Effector memory CD8-positive, alpha-beta T cell (primary cell): ENCODE measurements around the gene UGT1A7.

Experiments used
- ATAC-seq: fragments of 150-1000 bp; cut with Tn5 transposase; replicated peaks from 2 replicates; pipeline ENCODE4 v1.10.0; 2021; ENCODE audit warnings: mild to moderate bottlenecking, moderate library complexity
- DNase-seq, 3 experiments: peaks; one replicate each; pipeline ENCODE4 v3.0.0; 2021
- H3K27ac Mint-ChIP-seq, 2 donors: one replicate each; pipeline ENCODE4 v1.8.0; 2022; ENCODE audit warnings: mild to moderate bottlenecking in 2 of 2, mixed read lengths in 2 of 2, moderate library complexity in 2 of 2
- H3K27me3 Mint-ChIP-seq, 2 donors: one replicate each; pipeline ENCODE4 v1.8.0; 2022; ENCODE audit warnings: mixed read lengths in 2 of 2
- H3K36me3 Mint-ChIP-seq: one replicate; pipeline ENCODE4 v1.8.0; 2022; ENCODE audit warnings: mild to moderate bottlenecking, moderate library complexity, mixed read lengths; ENCODE audit not compliant: insufficient read depth
- H3K4me1 Mint-ChIP-seq, 2 donors: one replicate each; pipeline ENCODE4 v1.8.0; 2022; ENCODE audit warnings: low read depth in 2 of 2, mixed read lengths in 2 of 2
- H3K4me3 Mint-ChIP-seq, 2 donors: one replicate each; pipeline ENCODE4 v1.8.0; 2022; ENCODE audit warnings: mild to moderate bottlenecking in 2 of 2, mixed read lengths in 2 of 2, moderate library complexity in 2 of 2
- H3K9me3 Mint-ChIP-seq, 2 donors: one replicate each; pipeline ENCODE4 v1.8.0; 2022; ENCODE audit warnings: mixed read lengths in 2 of 2

The UGT1A7 gene

GRCh38 chr2:233803292-233803911, 121.7 kb downstream of the UGT1A7 start:
- Mint-ChIP-seq H3K27me3 (peaks cover 42 to 62% of the 10 kb centered on the region in 2 donors), H3K9me3 (no peaks in the 10 kb centered on the region), H3K4me3 (no peak overlapping the region), H3K27ac (no peak overlapping the region), H3K4me1 (peaks cover 0 to 4% of the 10 kb centered on the region in 2 donors), H3K36me3 (no peaks in the 10 kb centered on the region)
- ATAC-seq = no peak
- no peak for DNase-seq

DNA sequence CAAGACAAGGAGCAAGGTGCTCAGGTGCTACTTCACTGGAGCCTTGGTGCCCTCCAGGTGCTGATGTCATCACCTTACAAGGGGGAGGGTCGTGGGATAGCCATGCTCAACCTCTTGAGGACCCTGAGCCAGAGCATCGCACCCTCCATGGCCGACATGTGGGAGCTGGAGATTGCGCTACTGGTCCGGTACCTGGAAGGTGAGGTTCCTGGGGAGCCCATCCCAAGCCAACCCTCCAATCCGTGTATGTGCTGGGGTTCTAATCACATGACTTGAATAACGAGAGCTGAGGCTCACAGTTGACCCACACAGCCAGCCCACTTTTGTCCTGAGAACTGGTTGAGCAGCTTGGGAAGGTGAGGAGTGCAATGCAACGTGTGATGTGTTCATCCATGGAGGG, 122.3 kb downstream of the UGT1A7 start:
- Mint-ChIP-seq H3K27me3 (peaks cover 42 to 62% of the 10 kb centered on the region in 2 donors), H3K9me3 (no peaks in the 10 kb centered on the region), H3K27ac (no peak overlapping the region), H3K4me3 (no peak overlapping the region), H3K36me3 (no peaks in the 10 kb centered on the region), H3K4me1 (peaks cover 0 to 4% of the 10 kb centered on the region in 2 donors)
- DNase-seq (no peak), ATAC-seq (no peak)

- no peak for DNase-seq
- Mint-ChIP-seq H3K27me3 (peaks cover 56 to 80% of the 10 kb centered on the region in 2 donors), H3K36me3 (no peaks in the 10 kb centered on the region), H3K27ac (no peak overlapping the region), H3K4me1 (no peaks in the 10 kb centered on the region), H3K4me3 (no peak overlapping the region), H3K9me3 (no peaks in the 10 kb centered on the region)
- ATAC-seq = no peak
These were observed 125.6 kb downstream of the UGT1A7 start for GRCh38 chr2:233807215-233807865.

- DNase-seq (no peak), ATAC-seq (no peak)
- Mint-ChIP-seq H3K4me1 (no peaks in the 10 kb centered on the region), H3K36me3 (no peaks in the 10 kb centered on the region), H3K27me3 (peaks cover 56 to 79% of the 10 kb centered on the region in 2 donors), H3K9me3 (no peaks in the 10 kb centered on the region), H3K27ac (no peak overlapping the region), H3K4me3 (no peak overlapping the region)
These were observed 126.5 kb downstream of the UGT1A7 start for GRCh38 chr2:233807966-233808935.

- no peak for ATAC-seq
These were observed 128.7 kb downstream of the UGT1A7 start for GRCh38 chr2:233810385-233810784.

DNA sequence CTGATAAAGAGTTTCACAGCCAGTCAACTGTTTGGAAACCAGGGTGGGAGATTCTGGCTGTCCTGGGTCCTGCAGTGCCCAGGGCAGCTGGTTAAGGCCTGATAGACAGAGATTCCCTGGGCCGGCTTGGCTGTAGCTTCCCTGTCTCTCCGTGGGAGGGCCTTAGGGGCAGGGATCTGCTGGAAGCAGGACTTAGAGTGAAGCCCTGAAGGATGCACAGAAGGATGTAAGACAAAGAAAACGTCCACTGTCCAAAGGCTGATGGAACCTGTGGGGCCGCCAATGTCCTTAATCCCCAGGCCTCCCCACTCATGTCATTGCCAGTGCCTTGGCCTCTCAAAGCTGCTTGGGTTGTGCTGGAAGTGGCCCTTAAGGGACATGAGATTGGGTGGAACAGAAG, 129.4 kb downstream of the UGT1A7 start:
- no peak overlapping the region for H3K27ac Mint-ChIP-seq
- ATAC-seq = no peak
- DNase-seq = no peak
- no peaks in the 10 kb centered on the region for H3K4me1 Mint-ChIP-seq
- H3K9me3 Mint-ChIP-seq = no peaks in the 10 kb centered on the region
- H3K4me3 Mint-ChIP-seq = no peak overlapping the region
- H3K27me3 Mint-ChIP-seq = peaks cover 45 to 69% of the 10 kb centered on the region in 2 donors
- H3K36me3 Mint-ChIP-seq = no peaks in the 10 kb centered on the region

More at GRCh38 chr2:233810385-233810784, 128.7 kb downstream of the UGT1A7 start:
- DNase-seq = no peak
- no peaks in the 10 kb centered on the region for H3K36me3 Mint-ChIP-seq
- H3K9me3 Mint-ChIP-seq = no peaks in the 10 kb centered on the region
- H3K27me3 Mint-ChIP-seq = peaks cover 39 to 68% of the 10 kb centered on the region in 2 donors
- H3K27ac Mint-ChIP-seq = no peak overlapping the region
- H3K4me1 Mint-ChIP-seq = no peaks in the 10 kb centered on the region
- H3K4me3 Mint-ChIP-seq = no peak overlapping the region

DNA sequence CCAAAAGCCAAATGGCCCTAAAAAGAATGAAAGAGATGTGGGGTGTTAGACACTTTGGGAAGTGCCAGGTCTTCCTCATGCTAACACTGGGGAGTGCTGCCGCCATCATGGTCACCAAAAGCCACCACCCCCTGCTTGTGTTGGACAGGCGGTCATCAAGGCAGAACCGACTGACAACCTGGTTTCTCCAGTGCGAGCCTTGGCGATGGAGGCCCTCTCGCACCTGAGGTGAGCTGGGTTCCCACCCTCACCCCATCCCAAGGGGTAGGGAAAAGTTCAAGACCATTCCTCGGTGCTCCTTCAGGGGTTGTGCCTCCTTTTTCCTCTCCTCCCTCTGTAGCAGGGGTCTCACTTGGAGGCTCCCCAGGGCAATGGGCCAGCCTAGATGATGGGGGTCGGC, 130.0 kb downstream of the UGT1A7 start:
- H3K4me1 Mint-ChIP-seq = no peaks in the 10 kb centered on the region
- H3K4me3 Mint-ChIP-seq = no peak overlapping the region
- no peak for DNase-seq
- ATAC-seq = no peak
- H3K27ac Mint-ChIP-seq = no peak overlapping the region
- no peaks in the 10 kb centered on the region for H3K36me3 Mint-ChIP-seq
- no peaks in the 10 kb centered on the region for H3K9me3 Mint-ChIP-seq
- peaks cover 51 to 76% of the 10 kb centered on the region in 2 donors for H3K27me3 Mint-ChIP-seq

- H3K9me3 Mint-ChIP-seq = no peaks in the 10 kb centered on the region
- H3K27ac Mint-ChIP-seq = no peak overlapping the region
- H3K4me1 Mint-ChIP-seq = peaks cover 3 to 4% of the 10 kb centered on the region in 2 donors
- DNase-seq (no peak), ATAC-seq (no peak)
- peaks cover 60 to 82% of the 10 kb centered on the region in 2 donors for H3K27me3 Mint-ChIP-seq
- no peak overlapping the region for H3K4me3 Mint-ChIP-seq
- no peaks in the 10 kb centered on the region for H3K36me3 Mint-ChIP-seq
These were observed 131.7 kb downstream of the UGT1A7 start for GRCh38 chr2:233813236-233814055.

- no peak overlapping the region for H3K4me3 Mint-ChIP-seq
- H3K27ac Mint-ChIP-seq = no peak overlapping the region
- no peak for DNase-seq
- H3K36me3 Mint-ChIP-seq = no peaks in the 10 kb centered on the region
- ATAC-seq = no peak
- H3K4me1 Mint-ChIP-seq = peaks cover 3 to 4% of the 10 kb centered on the region in 2 donors
- peaks cover 57 to 82% of the 10 kb centered on the region in 2 donors for H3K27me3 Mint-ChIP-seq
- no peaks in the 10 kb centered on the region for H3K9me3 Mint-ChIP-seq
These were observed 132.5 kb downstream of the UGT1A7 start for GRCh38 chr2:233814056-233814835.

DNA sequence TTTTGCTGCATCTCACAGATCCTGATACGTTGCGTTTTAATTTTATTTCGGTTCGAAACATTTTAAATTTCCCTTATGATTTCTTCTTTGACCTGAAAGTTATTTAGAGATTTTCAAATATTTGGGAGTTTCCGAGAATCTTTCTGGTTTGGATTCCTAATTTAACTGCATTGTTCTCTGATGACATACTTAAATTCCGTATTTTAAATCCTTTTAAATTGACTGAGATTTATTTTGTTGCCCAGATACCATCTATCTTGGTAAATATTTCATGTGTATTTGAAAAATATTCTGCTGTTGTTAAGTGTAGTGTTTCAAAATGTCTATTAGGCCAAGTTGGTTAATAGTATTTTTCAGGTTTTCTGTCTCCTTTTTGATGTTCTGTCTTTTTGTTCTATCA, 134.2 kb downstream of the UGT1A7 start:
- H3K4me3 Mint-ChIP-seq = no peak overlapping the region
- no peak overlapping the region for H3K27ac Mint-ChIP-seq
- peaks cover 59 to 82% of the 10 kb centered on the region in 2 donors for H3K27me3 Mint-ChIP-seq
- peaks cover 3 to 4% of the 10 kb centered on the region in 2 donors for H3K4me1 Mint-ChIP-seq
- no peaks in the 10 kb centered on the region for H3K36me3 Mint-ChIP-seq
- no peak for DNase-seq
- no peak for ATAC-seq
- H3K9me3 Mint-ChIP-seq = no peaks in the 10 kb centered on the region

GRCh38 chr2:233816334-233816733, 134.6 kb downstream of the UGT1A7 start:
- ATAC-seq = no peak
- H3K9me3 Mint-ChIP-seq = no peaks in the 10 kb centered on the region
- H3K27ac Mint-ChIP-seq = no peak overlapping the region
- H3K36me3 Mint-ChIP-seq = no peaks in the 10 kb centered on the region
- H3K4me1 Mint-ChIP-seq = peaks cover 3 to 4% of the 10 kb centered on the region in 2 donors
- no peak for DNase-seq
- H3K4me3 Mint-ChIP-seq = no peak overlapping the region
- peaks cover 54 to 82% of the 10 kb centered on the region in 2 donors for H3K27me3 Mint-ChIP-seq

GRCh38 chr2:233816771-233817170, 135.1 kb downstream of the UGT1A7 start:
- Mint-ChIP-seq H3K9me3 (no peaks in the 10 kb centered on the region), H3K36me3 (no peaks in the 10 kb centered on the region), H3K27me3 (peaks cover 52 to 82% of the 10 kb centered on the region in 2 donors), H3K27ac (peak overlapping the region in 1 of 2 donors; percentile 60), H3K4me1 (peaks cover 3 to 4% of the 10 kb centered on the region in 2 donors), H3K4me3 (no peak overlapping the region)
- DNase-seq = no peak
- no peak for ATAC-seq
